SU-DHL-6 (cell line): Measurements from ENCODE around the gene PPP1R13B.

Experiments used
- H2AFZ ChIP-seq: fragments of 200-600 bp; sonication (generic); 2 replicates; pipeline ENCODE4 v1.6.1; 2014; ENCODE audit warnings: low read depth, mild to moderate bottlenecking, moderate library complexity, mixed read lengths, antibody characterized with exemption, low read length; ENCODE audit not compliant: severe bottlenecking
- H3F3A ChIP-seq: fragments of 200-600 bp; shearing (Covaris generic); 2 replicates; pipeline ENCODE4 v1.6.0; 2016; ENCODE audit warnings: antibody characterized with exemption, mild to moderate bottlenecking; ENCODE audit not compliant: insufficient read depth
- H3K27ac ChIP-seq: fragments of 200-600 bp; sonication (generic); 2 replicates; pipeline ENCODE4 v1.5.1; 2016; ENCODE audit warnings: low read depth, mild to moderate bottlenecking, low read length, moderate library complexity, mixed read lengths
- H3K27me3 ChIP-seq: fragments of 200-600 bp; sonication (generic), shearing (Covaris generic); 2 replicates; pipeline ENCODE4 v1.6.0; 2014; ENCODE audit warnings: mild to moderate bottlenecking, low read length
- H3K36me3 ChIP-seq: fragments of 200-600 bp; sonication (generic); 2 replicates; pipeline ENCODE4 v1.6.1; 2014; ENCODE audit warnings: mild to moderate bottlenecking, low read length, mixed read lengths
- H3K4me2 ChIP-seq: fragments of 300-600, 200-600 bp; shearing (Covaris generic), sonication (generic); 2 replicates; pipeline ENCODE4 v1.6.0; 2014; ENCODE audit warnings: low read length, low read depth, mild to moderate bottlenecking; ENCODE audit not compliant: poor library complexity, severe bottlenecking
- H3K4me3 ChIP-seq: fragments of 200-600 bp; sonication (generic); 2 replicates; pipeline ENCODE4 v1.5.1; 2014; ENCODE audit warnings: antibody characterized with exemption, low read length, mild to moderate bottlenecking, mixed read lengths; ENCODE audit not compliant: insufficient read depth, poor library complexity, severe bottlenecking
- H3K79me2 ChIP-seq: fragments of 200-600 bp; sonication (generic); 2 replicates; pipeline ENCODE4 v1.6.1; 2014; ENCODE audit warnings: mild to moderate bottlenecking, low read length, moderate library complexity; ENCODE audit not compliant: insufficient read depth
- H3K9ac ChIP-seq: fragments of 200-600 bp; sonication (generic); 2 replicates; pipeline ENCODE4 v1.7.0; 2014; ENCODE audit warnings: mild to moderate bottlenecking, low read length
- H3K9me2 ChIP-seq: fragments of 200-600 bp; sonication (generic); replicated peaks from 2 replicates; pipeline ENCODE4 v1.6.1; 2014; ENCODE audit warnings: low read length; ENCODE audit not compliant: insufficient read depth
- H3K9me3 ChIP-seq: fragments of 200-600 bp; sonication (generic); 2 replicates; pipeline ENCODE4 v1.6.1; 2014; ENCODE audit warnings: low read length, mixed read lengths; ENCODE audit not compliant: insufficient read depth
- H4K20me1 ChIP-seq: fragments of 200-600 bp; sonication (generic); 2 replicates; pipeline ENCODE4 v1.6.1; 2014; ENCODE audit warnings: low read depth, mild to moderate bottlenecking, antibody characterized with exemption, low read length, moderate library complexity, mixed read lengths
- CTCF ChIP-seq: fragments of 200-600 bp; sonication (generic); IDR thresholded peaks from one replicate; pipeline ENCODE4 v1.5.1; 2017; ENCODE audit warnings: antibody characterized with exemption, mild to moderate bottlenecking, low read length, moderate library complexity; ENCODE audit not compliant: insufficient read depth, poor library complexity, severe bottlenecking
- EZH2phosphoT487 ChIP-seq: fragments of 200-600 bp; sonication (generic), shearing (Covaris generic); conservative IDR thresholded peaks from 2 replicates; pipeline ENCODE4 v1.6.1; 2018; ENCODE audit warnings: mild to moderate bottlenecking, antibody characterized with exemption, low read length, moderate library complexity, mixed read lengths

PPP1R13B gene

GRCh38 chr14:103707329-103708263 is 139.8 kb downstream of the PPP1R13B start:
- Histone ChIP-seq H3K9me2 (no peaks in the 10 kb centered on the region), H4K20me1 (no peaks in the 10 kb centered on the region), H3K27ac (no peak overlapping the region), H2AFZ (no peak overlapping the region), H3K79me2 (no peaks in the 10 kb centered on the region; the same call in none of the 2 replicates), H3K4me2 (no peak overlapping the region), H3K9ac (no peak overlapping the region), H3F3A (0 out of 2 replicates have a peak, but pooled peaks cover 5% of the 10 kb centered on the region), H3K4me3 (no peak overlapping the region), H3K36me3 (no peaks in the 10 kb centered on the region), H3K27me3 (no peaks in the 10 kb centered on the region), H3K9me3 (no peaks in the 10 kb centered on the region)
- TF ChIP-seq EZH2phosphoT487 = no peak
- no peak for TF ChIP-seq CTCF

GRCh38 chr14:103706551-103707328 is 140.6 kb downstream of the PPP1R13B start:
- no peaks in the 10 kb centered on the region for H3K9me2 ChIP-seq
- no peak overlapping the region for H3K27ac ChIP-seq
- H3K4me2 ChIP-seq = no peak overlapping the region
- no peaks in the 10 kb centered on the region; the same call in none of the 2 replicates for H3K79me2 ChIP-seq
- H3F3A ChIP-seq = peaks cover 9% of the 10 kb centered on the region; the same call in 1 of the 2 replicates
- no peak for TF ChIP-seq EZH2phosphoT487
- no peak for TF ChIP-seq CTCF
- no peak overlapping the region for H3K9ac ChIP-seq
- H3K4me3 ChIP-seq = no peak overlapping the region
- no peaks in the 10 kb centered on the region for H3K36me3 ChIP-seq
- H2AFZ ChIP-seq = no peak overlapping the region
- no peaks in the 10 kb centered on the region for H3K9me3 ChIP-seq
- H3K27me3 ChIP-seq = no peaks in the 10 kb centered on the region
- no peaks in the 10 kb centered on the region for H4K20me1 ChIP-seq

DNA sequence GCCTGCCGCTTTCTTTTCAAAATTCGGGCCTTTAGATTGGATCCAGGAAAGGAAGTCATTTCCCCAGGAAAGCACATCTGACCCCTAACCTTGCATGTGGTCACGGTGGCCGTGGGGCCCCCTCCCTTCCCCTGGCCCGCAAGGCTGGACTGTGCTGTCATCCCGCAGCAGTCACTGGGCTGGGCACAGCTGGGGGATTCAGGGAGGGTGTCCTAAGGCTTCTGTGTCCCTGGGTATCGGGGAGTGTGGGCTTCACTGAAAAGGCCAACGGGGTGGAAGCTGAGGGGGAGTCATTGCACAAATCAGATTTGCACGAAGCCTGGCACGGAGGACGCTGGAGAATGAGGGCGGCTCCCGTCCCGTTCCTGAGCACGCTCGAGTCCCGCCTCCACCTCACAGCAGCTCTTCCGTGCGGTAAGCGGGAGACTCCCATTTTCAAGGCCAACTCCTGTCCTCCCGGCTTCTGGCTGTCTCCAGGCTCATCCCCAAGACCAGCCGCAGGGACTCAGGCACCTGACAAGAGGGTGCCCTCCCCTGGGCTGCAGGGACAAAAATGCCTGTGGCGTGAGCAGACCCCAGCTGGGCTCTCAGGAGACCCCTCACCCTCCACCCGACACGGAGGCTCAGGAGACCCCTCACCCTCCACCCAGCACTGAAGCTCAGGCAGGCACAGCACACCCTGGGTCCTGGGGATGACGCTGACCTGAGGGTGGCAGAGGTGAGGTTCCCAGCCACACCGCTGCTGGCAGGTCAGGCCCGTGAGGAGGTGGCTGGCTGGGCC is 141.7 kb downstream of the PPP1R13B start:
- H4K20me1 ChIP-seq = no peaks in the 10 kb centered on the region
- no peaks in the 10 kb centered on the region for H3K36me3 ChIP-seq
- H3K27ac ChIP-seq = no peak overlapping the region
- H3K27me3 ChIP-seq = no peaks in the 10 kb centered on the region
- H3K9ac ChIP-seq = no peak overlapping the region
- TF ChIP-seq CTCF (no peak), EZH2phosphoT487 (no peak)
- no peak overlapping the region for H3K4me2 ChIP-seq
- H3K4me3 ChIP-seq = no peak overlapping the region
- H3K79me2 ChIP-seq = no peaks in the 10 kb centered on the region; the same call in 1 of the 2 replicates
- H2AFZ ChIP-seq = no peak overlapping the region
- peaks cover 18% of the 10 kb centered on the region for H3F3A ChIP-seq
- no peaks in the 10 kb centered on the region for H3K9me2 ChIP-seq
- no peaks in the 10 kb centered on the region for H3K9me3 ChIP-seq
